Suprapubic skin (tissue), 4 donors: ENCODE data around the gene GRK2. TPM values are rescaled to one million over a fixed set of nuclear protein-coding genes. Genes with fewer than 3 reads are reported as not detected.
A peak's percentile ranks its signal among the peaks of the same experiment; 100 is the strongest.

Experiments used
- DNase-seq, 2 donors: peaks; one replicate each; pipeline ENCODE4 v3.0.0-alpha.2; 2019; ENCODE audit warnings: low spot score in 2 of 2
- H3K27ac ChIP-seq: fragments of 200-600 bp; sonication (generic); one replicate; pipeline ENCODE4 v1.5.1; 2019
- H3K27me3 ChIP-seq: fragments of 200-600 bp; sonication (generic); one replicate; pipeline ENCODE4 v1.5.1; 2019
- H3K36me3 ChIP-seq: fragments of 200-600 bp; sonication (generic); one replicate; pipeline ENCODE4 v1.5.1; 2019
- H3K4me1 ChIP-seq: fragments of 200-600 bp; sonication (generic); one replicate; pipeline ENCODE4 v1.5.1; 2019
- H3K4me3 ChIP-seq: fragments of 200-600 bp; sonication (generic); one replicate; pipeline ENCODE4 v1.5.1; 2019; ENCODE audit warnings: mild to moderate bottlenecking
- H3K9me3 ChIP-seq: fragments of 200-600 bp; sonication (generic); one replicate; pipeline ENCODE4 v1.5.1; 2019
- CTCF ChIP-seq, 2 donors: fragments of 200-600 bp in 1 of 2; fragments of 450-650 bp in 1 of 2; sonication (generic) in 1 of 2; IDR thresholded peaks; one replicate each; pipeline ENCODE4 v1.5.1; 2016 to 2019; ENCODE audit warnings: antibody characterized with exemption in 2 of 2, mild to moderate bottlenecking in 1 of 2, moderate library complexity in 1 of 2
- EP300 ChIP-seq: sonication (generic); formaldehyde crosslinking; IDR thresholded peaks from one replicate; pipeline ENCODE4 v1.6.1; 2017; ENCODE audit warnings: antibody characterized with exemption
- POLR2A ChIP-seq, 2 donors: fragments of 450-650 bp; IDR thresholded peaks; one replicate each; pipeline ENCODE4 v1.6.1; 2017; ENCODE audit warnings: antibody characterized with exemption in 2 of 2, mild to moderate bottlenecking in 2 of 2, moderate library complexity in 2 of 2
- POLR2AphosphoS5 ChIP-seq, 3 donors: sonication (generic); formaldehyde crosslinking; IDR thresholded peaks; one replicate each; pipeline ENCODE4 v1.6.1; 2017; ENCODE audit warnings: antibody characterized with exemption in 3 of 3
- WGBS: methylation state at CpG from one replicate; pipeline ENCODE4 v1.1.5; 2018; 5-methylcytosine and 5-hydroxymethylcytosine counted together
- total RNA-seq, 4 donors: library from RNA; depleted of rRNA; stranded (reverse); fragments of >200 nt; gene quantifications; one replicate each; pipeline ENCODE4 v1.1.0, GENCODE V29; 2016

The GRK2 gene
- total RNA-seq, 4 donors from 2014 or later = 84.3 to 157 (median 105) TPM

DNA sequence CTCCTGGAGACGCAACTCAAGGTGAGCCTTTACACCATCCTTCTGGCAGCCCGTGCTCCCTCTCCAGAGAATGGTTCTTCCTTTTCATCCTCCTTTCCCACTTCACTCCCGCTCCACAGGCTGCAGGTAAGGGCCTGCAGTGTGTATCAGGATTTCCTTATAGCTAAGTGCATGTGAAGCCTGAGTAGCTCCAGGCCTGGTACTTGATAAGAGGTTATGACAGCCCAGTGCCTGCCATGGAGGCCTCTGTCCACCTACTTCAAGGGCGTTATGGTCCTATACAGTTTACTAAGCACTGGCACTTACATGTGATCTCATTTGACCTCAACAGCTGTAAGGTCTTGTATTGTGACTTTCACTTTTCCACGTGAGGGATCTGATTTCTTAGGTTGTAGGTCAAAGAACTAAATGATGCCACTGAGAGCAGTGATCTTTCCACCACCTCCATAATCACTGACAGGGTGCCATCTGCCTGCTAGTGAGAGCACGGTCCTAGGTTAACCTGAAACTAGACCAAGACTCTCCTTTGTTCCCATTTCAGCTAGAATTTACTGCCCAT, 55.1 kb downstream of the GRK2 start:
- Histone ChIP-seq H3K36me3 (no peaks in the 10 kb centered on the region), H3K4me1 (peaks cover 23% of the 10 kb centered on the region), H3K27me3 (no peaks in the 10 kb centered on the region), H3K4me3 (no peak overlapping the region), H3K9me3 (no peaks in the 10 kb centered on the region), H3K27ac (no peak overlapping the region)
- TF ChIP-seq CTCF (IDR thresholded peaks at IDR 0.05) = no peak
- no peak for TF ChIP-seq EP300
- no peak for TF ChIP-seq POLR2AphosphoS5 (IDR thresholded peaks at IDR 0.05)
- no peak for TF ChIP-seq POLR2A (IDR thresholded peaks at IDR 0.05)
- peak in 1 of 2 donors; percentile 9 for DNase-seq
- 91% methylated on average over 6 of the region's 6 CpGs for WGBS

DNA sequence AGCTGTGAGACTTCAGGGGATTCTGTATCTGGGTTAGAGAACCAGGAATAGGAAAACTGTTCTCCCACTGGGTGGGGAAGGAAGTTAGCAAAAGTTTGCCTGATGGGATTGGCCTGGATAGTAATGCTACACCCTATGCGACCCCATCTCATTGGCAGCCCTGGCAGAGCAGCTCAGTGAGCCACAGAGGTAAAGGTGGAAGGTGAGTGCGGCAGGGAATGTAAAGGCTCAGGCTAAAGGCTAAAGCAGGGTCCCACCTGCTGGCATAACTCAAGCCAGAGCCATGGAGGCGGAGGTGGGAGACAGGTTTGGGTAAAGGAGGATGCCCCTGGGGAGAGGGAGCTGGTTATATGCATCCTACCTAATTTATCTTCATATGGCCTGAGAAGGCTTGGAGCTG, 55.8 kb downstream of the GRK2 start:
- DNase-seq = no peak
- Histone ChIP-seq H3K27me3 (no peaks in the 10 kb centered on the region), H3K4me1 (peaks cover 17% of the 10 kb centered on the region), H3K9me3 (no peaks in the 10 kb centered on the region), H3K27ac (no peak overlapping the region), H3K4me3 (no peak overlapping the region), H3K36me3 (no peaks in the 10 kb centered on the region)
- no peak for TF ChIP-seq POLR2AphosphoS5 (IDR thresholded peaks at IDR 0.05)
- TF ChIP-seq CTCF (IDR thresholded peaks at IDR 0.05) = no peak
- TF ChIP-seq POLR2A (IDR thresholded peaks at IDR 0.05) = no peak
- no peak for TF ChIP-seq EP300
- 89% methylated on average over 3 of the region's 3 CpGs for WGBS

- TF ChIP-seq POLR2A (IDR thresholded peaks at IDR 0.05) = no peak
- TF ChIP-seq CTCF (IDR thresholded peaks at IDR 0.05) = no peak
- TF ChIP-seq POLR2AphosphoS5 (IDR thresholded peaks at IDR 0.05) = no peak
- no peak for TF ChIP-seq EP300
- DNase-seq = peak in 1 of 2 donors; percentile 35
- Histone ChIP-seq H3K27ac (no peak overlapping the region), H3K4me3 (no peak overlapping the region), H3K36me3 (no peaks in the 10 kb centered on the region), H3K27me3 (no peaks in the 10 kb centered on the region), H3K9me3 (no peaks in the 10 kb centered on the region), H3K4me1 (peaks cover 11% of the 10 kb centered on the region)
- 91% methylated on average over 7 of the region's 7 CpGs for WGBS
Measured at GRCh38 chr11:67323526-67323925, 57.3 kb downstream of the GRK2 start.

DNA sequence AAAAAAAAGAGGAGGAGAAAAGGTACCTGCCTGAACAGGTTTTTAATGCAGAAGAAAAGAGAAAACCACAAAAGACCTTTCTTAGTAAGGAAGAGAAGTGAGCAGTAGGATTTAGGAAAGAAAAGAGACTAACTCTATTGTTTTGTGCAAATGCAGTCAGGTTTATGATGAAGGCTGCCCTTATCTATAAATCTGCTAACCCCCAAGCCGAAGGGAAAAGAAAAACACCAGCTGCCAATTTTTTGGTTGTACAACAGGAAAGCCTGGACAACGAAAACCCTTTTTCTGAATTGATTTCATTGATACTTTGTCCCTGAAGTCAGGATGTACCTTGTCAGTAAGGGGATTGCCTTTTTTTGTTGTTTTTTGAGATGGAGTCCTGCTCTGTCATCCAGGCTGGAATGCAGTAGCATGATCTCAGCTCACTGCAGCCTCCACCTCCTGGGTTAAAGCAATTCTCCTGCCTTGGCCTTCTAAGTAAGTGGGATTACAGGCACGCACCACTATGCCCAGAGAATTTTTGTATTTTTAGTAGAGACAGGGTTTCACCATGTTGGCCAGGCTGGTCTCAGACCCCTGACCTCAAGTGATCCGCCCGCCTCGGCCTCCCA, 65.9 kb downstream of the GRK2 start:
- no peak overlapping the region for H3K27ac ChIP-seq
- no peak overlapping the region for H3K4me3 ChIP-seq
- no peaks in the 10 kb centered on the region for H3K4me1 ChIP-seq
- no peaks in the 10 kb centered on the region for H3K9me3 ChIP-seq
- 84% methylated on average over 6 of the region's 6 CpGs for WGBS
- no peak for TF ChIP-seq EP300
- TF ChIP-seq CTCF (IDR thresholded peaks at IDR 0.05) = no peak
- TF ChIP-seq POLR2AphosphoS5 (IDR thresholded peaks at IDR 0.05) = no peak
- no peak for TF ChIP-seq POLR2A (IDR thresholded peaks at IDR 0.05)
- DNase-seq = peak in 1 of 2 donors; percentile 20
- H3K36me3 ChIP-seq = peaks cover 7% of the 10 kb centered on the region
- H3K27me3 ChIP-seq = no peaks in the 10 kb centered on the region

Other genes with a start within 250 kb of the GRK2 start
- gene SYT12, start 243.3 kb upstream of the GRK2 start, total RNA-seq = 1 to 10 TPM in 1 of 4 donors, under 1 TPM in 3; 0.38 to 1.1 (median 0.53) TPM
- 10 to 100 TPM; 25.1 to 95.5 (median 65.9) TPM for gene RHOD, start 209.6 kb upstream of the GRK2 start, total RNA-seq
- gene KDM2A, start 147.2 kb upstream of the GRK2 start, total RNA-seq = 100 to 1,000 TPM in 1 of 4 donors, 10 to 100 TPM in 3; 76.0 to 142 (median 84.8) TPM
- gene ANKRD13D, start 22.8 kb downstream of the GRK2 start, total RNA-seq = 100 to 1,000 TPM in 1 of 4 donors, 10 to 100 TPM in 3; 55.7 to 154 (median 77.2) TPM
- 100 to 1,000 TPM in 1 of 4 donors, 10 to 100 TPM in 3; 49.4 to 107 (median 63.9) TPM for gene SSH3, start 37.1 kb downstream of the GRK2 start, total RNA-seq
- gene POLD4, start 87.1 kb downstream of the GRK2 start, total RNA-seq = 10 to 100 TPM; 54.5 to 75.7 (median 65.0) TPM
- gene CLCF1, start 107.1 kb downstream of the GRK2 start, total RNA-seq = 1 to 10 TPM; 2.7 to 5.5 (median 4.0) TPM
- 10 to 100 TPM; 24.1 to 86.9 (median 28.5) TPM for gene RAD9A, start 125.5 kb downstream of the GRK2 start, total RNA-seq
- 100 to 1,000 TPM in 3 of 4 donors, 10 to 100 TPM in 1; 75.6 to 158 (median 121) TPM for gene PPP1CA, start 135.4 kb downstream of the GRK2 start, total RNA-seq
- under 1 TPM; 0.26 to 0.64 (median 0.52) TPM for gene TBC1D10C, start 137.6 kb downstream of the GRK2 start, total RNA-seq
- under 1 TPM; 0.21 to 0.94 (median 0.74) TPM for gene CARNS1, start 149.2 kb downstream of the GRK2 start, total RNA-seq
- 100 to 1,000 TPM; 147 to 193 (median 158) TPM for gene RPS6KB2, start 162.0 kb downstream of the GRK2 start, total RNA-seq
- gene PTPRCAP, start 171.2 kb downstream of the GRK2 start, total RNA-seq = 1 to 10 TPM in 2 of 4 donors, under 1 TPM in 2; 0.59 to 4.3 (median 2.0) TPM
- gene CORO1B, start 177.0 kb downstream of the GRK2 start, total RNA-seq = 10 to 100 TPM; 46.7 to 64.2 (median 47.1) TPM
- under 1 TPM in 1 of 4 donors, not detected in 3; 0.34 TPM for gene GPR152, start 186.3 kb downstream of the GRK2 start, total RNA-seq
- gene CABP4, start 188.9 kb downstream of the GRK2 start, total RNA-seq = 1 to 10 TPM in 1 of 4 donors, under 1 TPM in 2, not detected in 1; 0.38 to 2.5 (median 0.72) TPM
- 100 to 1,000 TPM; 131 to 376 (median 207) TPM for gene TMEM134, start 202.8 kb downstream of the GRK2 start, total RNA-seq
- 10 to 100 TPM; 30.5 to 58.4 (median 42.2) TPM for gene AIP, start 216.6 kb downstream of the GRK2 start, total RNA-seq
- 10 to 100 TPM; 12.4 to 25.7 (median 19.7) TPM for gene PITPNM1, start 238.9 kb downstream of the GRK2 start, total RNA-seq
- 10 to 100 TPM; 16.7 to 44.6 (median 30.9) TPM for gene CDK2AP2, start 241.7 kb downstream of the GRK2 start, total RNA-seq